Measurements from ENCODE around the gene AQP1. TPM values are rescaled to one million over a fixed set of nuclear protein-coding genes. Genes with fewer than 3 reads are reported as not detected.
A peak's percentile ranks its signal among the peaks of the same experiment; 100 is the strongest.

Gene AQP1
- total and polyA plus RNA-seq, 2 of the 8 experiments (the other 6 are each of a cell fraction or from before 2014, with no cell fraction given): 0.18 to 0.19 TPM

DNA sequence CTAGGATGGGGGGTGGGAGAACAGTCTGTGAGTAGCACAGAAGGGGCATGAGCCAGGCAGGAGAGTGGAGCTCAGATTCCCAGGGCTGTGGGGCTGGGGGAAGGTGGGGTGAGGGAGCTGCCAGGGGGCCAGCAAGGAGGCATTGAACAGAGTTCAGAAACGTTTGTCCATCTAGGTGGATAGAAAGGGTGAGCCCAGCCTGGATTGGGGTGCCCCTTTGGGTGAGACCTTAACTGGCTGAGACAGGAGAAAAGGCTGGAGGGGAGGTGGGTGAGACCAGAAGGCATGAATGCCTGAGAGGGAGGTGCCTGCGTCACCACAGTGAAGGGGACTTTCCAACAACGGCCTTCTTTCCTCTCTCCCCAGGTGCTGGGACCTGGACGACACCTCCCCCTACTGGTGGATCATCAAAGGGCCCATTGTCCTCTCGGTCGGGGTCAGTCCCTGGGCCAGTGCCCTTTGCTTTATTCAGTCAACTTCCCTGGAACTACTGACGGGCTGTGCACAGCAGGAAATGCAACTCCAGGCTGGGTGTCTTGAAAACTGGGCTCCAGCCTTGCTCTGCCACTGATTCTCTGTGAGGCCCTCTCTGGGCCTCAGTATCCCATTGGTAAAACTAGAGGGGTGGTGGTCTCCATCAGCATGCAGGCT is 63.1 kb downstream of the AQP1 start (continued):
- TF ChIP-seq YY1 (IDR thresholded peaks at IDR 0.05; ENCODE audit: low read depth, low read length) (no peak), JUN (IDR thresholded peaks at IDR 0.05; ENCODE audit: low read depth, low read length) (no peak), CHD2 (IDR thresholded peaks at IDR 0.05; ENCODE audit: low read length) (peak; percentile 57; the same call in 1 of the 2 replicates), JUND (IDR thresholded peaks at IDR 0.05; ENCODE audit: low read length) (no peak), EP300 (IDR thresholded peaks at IDR 0.05; ENCODE audit: borderline replicate concordance in 1 of 2, low read depth in 2 of 2, low read length in 2 of 2) (peak in 1 of 2 experiments; percentile 68; a peak in 1 of 3 replicates), POLR2A (IDR thresholded peaks at IDR 0.05; ENCODE audit: control extremely low read depth in 1 of 2, low read depth in 2 of 2, low read length in 2 of 2) (no peak), KDM5A (IDR thresholded peaks at IDR 0.05; ENCODE audit: low read length) (no peak), SIN3A (conservative IDR thresholded peaks at IDR 0.05 in 1 of 2, IDR thresholded peaks at IDR 0.05 in 1 of 2; ENCODE audit: low read depth in 1 of 2, low read length in 2 of 2) (peak in 1 of 2 experiments; percentile 44; a peak in 1 of 4 replicates), SIX5 (IDR thresholded peaks at IDR 0.05; ENCODE audit: low read depth, low read length) (no peak), BRCA1 (IDR thresholded peaks at IDR 0.05; ENCODE audit: low read depth, low read length) (no peak), RXRA (IDR thresholded peaks at IDR 0.05; ENCODE audit: insufficient read depth, low read depth, low read length) (0 out of 2 replicates have a peak, but pooled peaks have one; percentile 79), NRF1 (IDR thresholded peaks at IDR 0.05; ENCODE audit: low read depth, low read length) (no peak), KDM4A (IDR thresholded peaks at IDR 0.05; ENCODE audit: low read depth, low read length, severe bottlenecking) (no peak), TCF12 (IDR thresholded peaks at IDR 0.05; ENCODE audit: low read depth, low read length) (peak; percentile 81; the same call in 1 of the 2 replicates), EGR1 (IDR thresholded peaks at IDR 0.05; ENCODE audit: borderline replicate concordance, low read depth, low read length) (no peak), RAD21 (IDR thresholded peaks at IDR 0.05 in 1 of 2, conservative IDR thresholded peaks at IDR 0.05 in 1 of 2; ENCODE audit: low read depth in 2 of 2, low read length in 2 of 2) (peak; percentile 85 to 87), CBX5 (IDR thresholded peaks at IDR 0.05; ENCODE audit: low read depth, low read length) (no peak), SP2 (IDR thresholded peaks at IDR 0.05; ENCODE audit: low read length) (no peak), POLR2AphosphoS5 (IDR thresholded peaks at IDR 0.05; ENCODE audit: low read depth, low read length) (no peak), RBBP5 (IDR thresholded peaks at IDR 0.05; ENCODE audit: borderline replicate concordance, low read depth, low read length) (no peak)
- TF ChIP-seq, protein P1, sequence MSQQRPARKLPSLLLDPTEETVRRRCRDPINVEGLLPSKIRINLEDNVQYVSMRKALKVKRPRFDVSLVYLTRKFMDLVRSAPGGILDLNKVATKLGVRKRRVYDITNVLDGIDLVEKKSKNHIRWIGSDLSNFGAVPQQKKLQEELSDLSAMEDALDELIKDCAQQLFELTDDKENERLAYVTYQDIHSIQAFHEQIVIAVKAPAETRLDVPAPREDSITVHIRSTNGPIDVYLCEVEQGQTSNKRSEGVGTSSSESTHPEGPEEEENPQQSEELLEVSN (IDR thresholded peaks at IDR 0.05): no peak
- TF ChIP-seq, protein P2, sequence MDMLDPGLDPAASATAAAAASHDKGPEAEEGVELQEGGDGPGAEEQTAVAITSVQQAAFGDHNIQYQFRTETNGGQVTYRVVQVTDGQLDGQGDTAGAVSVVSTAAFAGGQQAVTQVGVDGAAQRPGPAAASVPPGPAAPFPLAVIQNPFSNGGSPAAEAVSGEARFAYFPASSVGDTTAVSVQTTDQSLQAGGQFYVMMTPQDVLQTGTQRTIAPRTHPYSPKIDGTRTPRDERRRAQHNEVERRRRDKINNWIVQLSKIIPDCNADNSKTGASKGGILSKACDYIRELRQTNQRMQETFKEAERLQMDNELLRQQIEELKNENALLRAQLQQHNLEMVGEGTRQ (IDR thresholded peaks at IDR 0.05; ENCODE audit: low read length): no peak
